Activated naive CD8-positive, alpha-beta T cell treated with anti-CD3 and anti-CD28 coated beads, Interleukin-2, amount 50 U/mL, for 24 hours (primary cell): ENCODE results near the gene ZNRF1.
A peak's percentile ranks its signal among the peaks of the same experiment; 100 is the strongest.
"Not testable (repeated sequence)": the region's sequence is repeated elsewhere in the genome, so short reads cannot be mapped to it uniquely, and the experiment has no call there.

Source experiments
- ATAC-seq: fragments of 150-1000 bp; cut with Tn5 transposase; one replicate; pipeline ENCODE4 v1.10.0; 2021
- DNase-seq: peaks from one replicate; pipeline ENCODE4 v3.0.0; 2021
- H3K27ac Mint-ChIP-seq: one replicate; pipeline ENCODE4 v1.8.0; 2021; ENCODE audit warnings: mild to moderate bottlenecking, mixed read lengths
- H3K27me3 Mint-ChIP-seq: one replicate; pipeline ENCODE4 v1.8.0; 2021; ENCODE audit warnings: mixed read lengths
- H3K36me3 Mint-ChIP-seq: one replicate; pipeline ENCODE4 v1.8.0; 2021; ENCODE audit warnings: low read depth, mixed read lengths
- H3K4me1 Mint-ChIP-seq: one replicate; pipeline ENCODE4 v1.8.0; 2021; ENCODE audit warnings: mixed read lengths
- H3K4me3 Mint-ChIP-seq: one replicate; pipeline ENCODE4 v1.8.0; 2021; ENCODE audit warnings: mild to moderate bottlenecking, moderate library complexity, mixed read lengths
- H3K9me3 Mint-ChIP-seq: one replicate; pipeline ENCODE4 v1.8.0; 2021; ENCODE audit warnings: mixed read lengths

The ZNRF1 gene

GRCh38 chr16:75013123-75013522, 14.3 kb downstream of the ZNRF1 start:
- not testable (repeated sequence) for DNase-seq, ATAC-seq, H3K27me3 Mint-ChIP-seq, H3K9me3 Mint-ChIP-seq, H3K4me3 Mint-ChIP-seq, H3K36me3 Mint-ChIP-seq
- peaks cover 39% of the 10 kb centered on the region for H3K4me1 Mint-ChIP-seq
- peak overlapping the region; percentile 87 for H3K27ac Mint-ChIP-seq

- Mint-ChIP-seq H3K36me3 (no peaks in the 10 kb centered on the region), H3K9me3 (no peaks in the 10 kb centered on the region), H3K4me1 (peaks cover 31% of the 10 kb centered on the region), H3K4me3 (no peak overlapping the region), H3K27ac (no peak overlapping the region), H3K27me3 (no peaks in the 10 kb centered on the region)
- DNase-seq (no peak), ATAC-seq (no peak)
Observed at GRCh38 chr16:75014318-75014717, 15.5 kb downstream of the ZNRF1 start.

- not testable (repeated sequence) for H3K27me3 Mint-ChIP-seq, DNase-seq, H3K36me3 Mint-ChIP-seq, H3K9me3 Mint-ChIP-seq, H3K27ac Mint-ChIP-seq, ATAC-seq, H3K4me3 Mint-ChIP-seq
- H3K4me1 Mint-ChIP-seq: peaks cover 20% of the 10 kb centered on the region
Observed at GRCh38 chr16:75016451-75017081, 17.7 kb downstream of the ZNRF1 start.

GRCh38 chr16:75017670-75018525, 19.1 kb downstream of the ZNRF1 start:
- no peak overlapping the region for H3K4me3 Mint-ChIP-seq
- H3K27ac Mint-ChIP-seq: no peak overlapping the region
- peaks cover 17% of the 10 kb centered on the region for H3K9me3 Mint-ChIP-seq

GRCh38 chr16:75019007-75019406, 20.2 kb downstream of the ZNRF1 start:
- Mint-ChIP-seq H3K9me3 (peaks cover 17% of the 10 kb centered on the region), H3K36me3 (peaks cover 16% of the 10 kb centered on the region), H3K27ac (no peak overlapping the region), H3K4me3 (no peak overlapping the region), H3K4me1 (peaks cover 13% of the 10 kb centered on the region), H3K27me3 (no peaks in the 10 kb centered on the region)
- ATAC-seq (no peak), DNase-seq (no peak)

More at GRCh38 chr16:75017670-75018525, 19.1 kb downstream of the ZNRF1 start:
- H3K4me1 Mint-ChIP-seq: peaks cover 11% of the 10 kb centered on the region
- no peaks in the 10 kb centered on the region for H3K27me3 Mint-ChIP-seq
- DNase-seq (no peak), ATAC-seq (no peak)
- H3K36me3 Mint-ChIP-seq: peaks cover 14% of the 10 kb centered on the region

- peaks cover 17% of the 10 kb centered on the region for H3K4me1 Mint-ChIP-seq
- H3K4me3 Mint-ChIP-seq: no peak overlapping the region
- DNase-seq: no peak
- no peak overlapping the region for H3K27ac Mint-ChIP-seq
- H3K36me3 Mint-ChIP-seq: peaks cover 16% of the 10 kb centered on the region
- no peak for ATAC-seq
- H3K9me3 Mint-ChIP-seq: peaks cover 17% of the 10 kb centered on the region
- H3K27me3 Mint-ChIP-seq: no peaks in the 10 kb centered on the region
Observed at GRCh38 chr16:75019586-75019985, 20.8 kb downstream of the ZNRF1 start.

- H3K4me3 Mint-ChIP-seq: no peak overlapping the region
- H3K27ac Mint-ChIP-seq: no peak overlapping the region
Observed at GRCh38 chr16:75021410-75021809, 22.6 kb downstream of the ZNRF1 start.

GRCh38 chr16:75022567-75022966, 23.7 kb downstream of the ZNRF1 start:
- peaks cover 17% of the 10 kb centered on the region for H3K9me3 Mint-ChIP-seq
- H3K27ac Mint-ChIP-seq: peak overlapping the region; percentile 73
- peaks cover 16% of the 10 kb centered on the region for H3K36me3 Mint-ChIP-seq
- peak overlapping the region; percentile 12 for H3K4me3 Mint-ChIP-seq
- peaks cover 23% of the 10 kb centered on the region for H3K4me1 Mint-ChIP-seq
- DNase-seq: no peak
- no peaks in the 10 kb centered on the region for H3K27me3 Mint-ChIP-seq
- no peak for ATAC-seq

More at GRCh38 chr16:75021410-75021809, 22.6 kb downstream of the ZNRF1 start:
- Mint-ChIP-seq H3K36me3 (peaks cover 16% of the 10 kb centered on the region), H3K27me3 (no peaks in the 10 kb centered on the region), H3K9me3 (peaks cover 17% of the 10 kb centered on the region), H3K4me1 (peaks cover 23% of the 10 kb centered on the region)
- no peak for ATAC-seq
- DNase-seq: no peak

- ATAC-seq (peak; percentile 63), DNase-seq (no peak)
- H3K4me1 Mint-ChIP-seq: peaks cover 23% of the 10 kb centered on the region
- H3K4me3 Mint-ChIP-seq: no peak overlapping the region
- H3K27ac Mint-ChIP-seq: peak overlapping the region; percentile 73
- H3K27me3 Mint-ChIP-seq: no peaks in the 10 kb centered on the region
- H3K9me3 Mint-ChIP-seq: peaks cover 17% of the 10 kb centered on the region
- H3K36me3 Mint-ChIP-seq: peaks cover 16% of the 10 kb centered on the region
Observed at GRCh38 chr16:75023009-75023408, 24.2 kb downstream of the ZNRF1 start.

- H3K36me3 Mint-ChIP-seq: peaks cover 16% of the 10 kb centered on the region
- H3K4me3 Mint-ChIP-seq: no peak overlapping the region
- DNase-seq (no peak), ATAC-seq (no peak)
- H3K9me3 Mint-ChIP-seq: peaks cover 17% of the 10 kb centered on the region
- H3K4me1 Mint-ChIP-seq: peaks cover 23% of the 10 kb centered on the region
- H3K27ac Mint-ChIP-seq: no peak overlapping the region
- no peaks in the 10 kb centered on the region for H3K27me3 Mint-ChIP-seq
Observed at GRCh38 chr16:75024182-75024581, 25.4 kb downstream of the ZNRF1 start.

GRCh38 chr16:75024594-75024993, 25.8 kb downstream of the ZNRF1 start:
- H3K4me1 Mint-ChIP-seq: peaks cover 23% of the 10 kb centered on the region
- H3K27ac Mint-ChIP-seq: no peak overlapping the region
- H3K27me3 Mint-ChIP-seq: no peaks in the 10 kb centered on the region
- no peak for ATAC-seq
- H3K4me3 Mint-ChIP-seq: no peak overlapping the region
- no peak for DNase-seq
- peaks cover 17% of the 10 kb centered on the region for H3K9me3 Mint-ChIP-seq
- H3K36me3 Mint-ChIP-seq: peaks cover 16% of the 10 kb centered on the region

GRCh38 chr16:75025761-75026160, 26.9 kb downstream of the ZNRF1 start:
- Mint-ChIP-seq H3K27ac (no peak overlapping the region), H3K9me3 (peaks cover 15% of the 10 kb centered on the region), H3K4me3 (no peak overlapping the region), H3K27me3 (no peaks in the 10 kb centered on the region), H3K36me3 (peaks cover 15% of the 10 kb centered on the region), H3K4me1 (peaks cover 23% of the 10 kb centered on the region)
- ATAC-seq (no peak), DNase-seq (no peak)

- not testable (repeated sequence) for H3K9me3 Mint-ChIP-seq, ATAC-seq, H3K27ac Mint-ChIP-seq, H3K4me3 Mint-ChIP-seq, DNase-seq, H3K36me3 Mint-ChIP-seq, H3K27me3 Mint-ChIP-seq
- peaks cover 23% of the 10 kb centered on the region for H3K4me1 Mint-ChIP-seq
Observed at GRCh38 chr16:75026239-75026891, 27.5 kb downstream of the ZNRF1 start.

GRCh38 chr16:75026892-75027391, 28.1 kb downstream of the ZNRF1 start:
- Mint-ChIP-seq H3K36me3 (peaks cover 4% of the 10 kb centered on the region), H3K27me3 (no peaks in the 10 kb centered on the region), H3K4me3 (no peak overlapping the region), H3K27ac (no peak overlapping the region), H3K9me3 (peaks cover 4% of the 10 kb centered on the region), H3K4me1 (peaks cover 23% of the 10 kb centered on the region)
- no peak for ATAC-seq
- DNase-seq: no peak
